Adrenal gland (tissue), 12 donors: ENCODE results near the gene NAALADL2. TPM values are rescaled to one million over a fixed set of nuclear protein-coding genes. Genes with fewer than 3 reads are reported as not detected.
"Not testable (repeated sequence)": the region's sequence is repeated elsewhere in the genome, so short reads cannot be mapped to it uniquely, and the experiment has no call there.

Source experiments
- DNase-seq, 7 donors: peaks; one replicate each; pipeline ENCODE4 v3.0.0-alpha.2; 2019 to 2020
- H3K27ac ChIP-seq, 5 donors: fragments of 200-600 bp; sonication (generic) in 4 of 5; 1 replicate in 3 of 5; 2 replicates in 2 of 5; pipeline versions ENCODE4 v1.5.1 to v1.8.0; 2016 to 2020; ENCODE audit warnings: mild to moderate bottlenecking in 1 of 5
- H3K27me3 ChIP-seq: fragments of 200-600 bp; 2 replicates; pipeline ENCODE4 v1.8.0; 2021
- H3K36me3 ChIP-seq, 2 donors: fragments of 200-600 bp; replicated peaks in 1 of 2; 1 replicate in 1 of 2; 2 replicates in 1 of 2; pipeline versions ENCODE4 v1.5.1 to v1.8.0; 2018 to 2022
- H3K4me1 ChIP-seq, 2 donors: fragments of 200-600 bp; replicated peaks in 1 of 2; 1 replicate in 1 of 2; 2 replicates in 1 of 2; pipeline versions ENCODE4 v1.5.1 to v1.8.0; 2018 to 2021
- H3K4me3 ChIP-seq, 4 donors: fragments of 200-600 bp; sonication (generic) in 3 of 4; one replicate each; pipeline ENCODE4 v1.5.1; 2016 to 2018
- H3K9me3 ChIP-seq, 3 donors: fragments of 200-600 bp; sonication (generic) in 1 of 3; replicated peaks in 1 of 3; 1 replicate in 2 of 3; 2 replicates in 1 of 3; pipeline versions ENCODE4 v1.5.1 to v1.8.0; 2016 to 2021
- CTCF ChIP-seq, 6 experiments: fragments of 450-650 bp in 4 of 6; fragments of 200-600 bp in 2 of 6; sonication (generic) in 1 of 6; IDR thresholded peaks; 1 replicate in 5 of 6; 2 replicates in 1 of 6; pipeline versions ENCODE4 v1.5.1 to v1.8.0; 2016 to 2021; ENCODE audit warnings: antibody characterized with exemption in 6 of 6, mild to moderate bottlenecking in 2 of 6, moderate library complexity in 1 of 6
- POLR2A ChIP-seq, 2 donors: fragments of 450-650 bp; IDR thresholded peaks; one replicate each; pipeline ENCODE4 v1.6.1; 2017; ENCODE audit warnings: antibody characterized with exemption in 2 of 2, mild to moderate bottlenecking in 2 of 2, moderate library complexity in 1 of 2
- WGBS, 4 donors: extraction: QIAGEN DNeasy Blood & Tissue Kit in 2 of 4; methylation state at CpG; one replicate each; pipeline versions ENCODE4 v1.1.5 to v1.1.7; 2013 to 2017; 5-methylcytosine and 5-hydroxymethylcytosine counted together
- intact Hi-C, 2 donors: fragments of 100-400 bp; cut with DNase I; formaldehyde crosslinking; loops; one replicate each; pipeline versions ENCODE4 v1.14.1 to v1.15.0; 2022 to 2023
- polyA plus RNA-seq, 3 donors: library from polyadenylated mRNA; stranded (reverse); fragments of 200-250 nt in 2 of 3; fragments of 350-450 nt in 1 of 3; fragmentation: Illumina TruSeq in 1 of 3; extraction: RNeasy Lipid Tissue Mini Kit (QIAGEN cat#74804) in 1 of 3; gene quantifications; one replicate each; pipeline ENCODE4 v1.2.3, GENCODE V29; 2013 to 2014
- total RNA-seq, 9 donors: library from RNA; depleted of rRNA in 4 of 9; stranded (reverse); fragments of >200 nt in 4 of 9; fragments of 120-200 nt in 1 of 9; fragmentation: NEBNext Ultra II Directional in 1 of 9; extraction: Animal tissue kit (Norgen Biotek cat#: 25700) in 1 of 9; gene quantifications; one replicate each; pipeline versions ENCODE4 v1.1.0 to v1.2.4, GENCODE V29; 2013 to 2023
- donor health status: healthy with polysubstance abuse.
- donor health status: Bipolar disorder and iron deficiency.
- donor health status: DM: yes; HTN: yes; CAD: no.
- donor health status: DM: no; HTN: no; CAD: no.
- donor health status: DM: no; HTN: no; CAD: no.
- donor health status: DM: yes; HTN: yes; CAD: no.

NAALADL2 gene
- total and polyA plus RNA-seq, 12 donors, result 0.24 to 7.8 (median 4.8) TPM

GRCh38 chr3:175526191-175526590, 667.1 kb downstream of the NAALADL2 start:
- TF ChIP-seq POLR2A (IDR thresholded peaks at IDR 0.05), result no peak
- H3K9me3 ChIP-seq, result no peaks in the 10 kb centered on the region
- no peak overlapping the region for H3K27ac ChIP-seq
- no peaks in the 10 kb centered on the region for H3K36me3 ChIP-seq
- H3K27me3 ChIP-seq, result no peaks in the 10 kb centered on the region
- no peak for DNase-seq
- intact Hi-C loops, result no loop called here
- H3K4me1 ChIP-seq, result no peaks in the 10 kb centered on the region
- 42 to 50% (median 47%) methylated on average over 2 of the region's 2 CpGs for WGBS, 4 donors
- H3K4me3 ChIP-seq, result peak overlapping the region in 3 of 4 donors; percentile 6 to 47 (median 18)

- H3K36me3 ChIP-seq, result no peaks in the 10 kb centered on the region
- no peak for DNase-seq
- WGBS, 4 donors, result 25 to 41% (median 38%) methylated on average over 4 of the region's 4 CpGs
- no peak overlapping the region for H3K27ac ChIP-seq
- TF ChIP-seq CTCF (IDR thresholded peaks at IDR 0.05), result no peak
- TF ChIP-seq POLR2A (IDR thresholded peaks at IDR 0.05), result no peak
- peak overlapping the region in 3 of 4 donors; percentile 6 to 47 (median 18) for H3K4me3 ChIP-seq
- H3K9me3 ChIP-seq, result no peaks in the 10 kb centered on the region
- H3K27me3 ChIP-seq, result no peaks in the 10 kb centered on the region
- intact Hi-C loops, result no loop called here
- no peaks in the 10 kb centered on the region for H3K4me1 ChIP-seq
Measured at GRCh38 chr3:175526609-175527280, 667.6 kb downstream of the NAALADL2 start.

- H3K9me3 ChIP-seq, H3K4me1 ChIP-seq, H3K36me3 ChIP-seq, intact Hi-C loops, H3K27me3 ChIP-seq, DNase-seq, H3K27ac ChIP-seq, H3K4me3 ChIP-seq: not testable (repeated sequence)
- WGBS, 4 donors, result 70 to 87% (median 80%) methylated on average over 2 of the region's 2 CpGs
Measured at GRCh38 chr3:175528693-175529092, 669.6 kb downstream of the NAALADL2 start.

GRCh38 chr3:175535351-175535750, 676.2 kb downstream of the NAALADL2 start:
- intact Hi-C loops, result no loop called here
- no peaks in the 10 kb centered on the region for H3K27me3 ChIP-seq
- 56 to 75% (median 69%) methylated on average over 2 of the region's 2 CpGs for WGBS, 4 donors
- TF ChIP-seq CTCF (IDR thresholded peaks at IDR 0.05), result no peak
- no peak for TF ChIP-seq POLR2A (IDR thresholded peaks at IDR 0.05)
- H3K9me3 ChIP-seq, result no peaks in the 10 kb centered on the region
- no peak overlapping the region for H3K27ac ChIP-seq
- no peak overlapping the region for H3K4me3 ChIP-seq
- no peaks in the 10 kb centered on the region for H3K4me1 ChIP-seq
- no peaks in the 10 kb centered on the region for H3K36me3 ChIP-seq
- DNase-seq, result no peak

- H3K27me3 ChIP-seq, result no peaks in the 10 kb centered on the region
- intact Hi-C loops, result no loop called here
- 90 to 95% (median 92%) methylated on average over 4 of the region's 4 CpGs for WGBS, 4 donors
- no peak overlapping the region for H3K4me3 ChIP-seq
- no peak for TF ChIP-seq CTCF (IDR thresholded peaks at IDR 0.05)
- no peak for TF ChIP-seq POLR2A (IDR thresholded peaks at IDR 0.05)
- H3K27ac ChIP-seq, result no peak overlapping the region
- no peak for DNase-seq
- no peaks in the 10 kb centered on the region for H3K36me3 ChIP-seq
- no peaks in the 10 kb centered on the region for H3K4me1 ChIP-seq
- H3K9me3 ChIP-seq, result no peaks in the 10 kb centered on the region
Measured at GRCh38 chr3:175546115-175546514, 687.0 kb downstream of the NAALADL2 start.
